AG09309 (cell line): ENCODE measurements around the gene CLMP.

Experiments
- DNase-seq: peaks from one replicate; pipeline ENCODE4 v3.0.0-alpha.2; 2010; ENCODE audit warnings: low read depth
- H3K4me3 ChIP-seq: 2 replicates; pipeline ENCODE4 v1.5.1; 2011; ENCODE audit warnings: mild to moderate bottlenecking, low read depth, low read length, moderate library complexity; ENCODE audit not compliant: control insufficient read depth
- TF ChIP-seq, protein P1 (sequence below): IDR thresholded peaks from 2 replicates; pipeline ENCODE4 v1.5.1; 2011; ENCODE audit warnings: mild to moderate bottlenecking, low read depth, low read length, inconsistent platforms; ENCODE audit not compliant: insufficient read depth, control insufficient read depth; ENCODE audit errors: missing control alignments

Gene CLMP

DNA sequence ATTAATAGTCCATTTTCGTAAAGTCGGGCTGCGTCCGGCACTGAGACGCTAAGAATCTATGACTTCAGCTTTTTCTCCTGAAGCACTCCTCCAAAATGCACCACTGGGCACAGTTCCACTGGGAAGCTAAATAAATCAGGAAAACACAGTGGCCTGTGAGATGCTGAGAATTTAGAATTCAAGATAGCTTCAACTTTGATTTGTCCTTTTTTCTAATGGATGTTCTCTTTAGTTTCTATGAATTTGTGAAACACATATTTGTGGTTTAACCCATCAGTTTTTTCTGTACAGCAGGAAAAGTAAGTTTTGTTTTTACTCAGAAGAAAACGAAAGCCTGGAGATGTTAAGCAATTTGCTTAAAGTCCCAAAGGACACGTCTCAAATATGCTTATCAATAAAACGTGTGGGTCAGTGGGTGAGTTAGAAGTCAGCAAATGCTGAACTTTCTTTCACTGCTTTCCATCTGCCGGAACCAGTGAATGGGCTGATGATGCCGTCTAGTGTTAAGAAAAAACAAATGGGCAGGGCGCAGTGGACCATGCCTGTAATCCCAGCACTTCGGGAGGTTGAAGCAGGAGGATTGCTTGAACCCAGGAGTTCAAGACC, 40.7 kb upstream of the CLMP start:
- TF ChIP-seq, protein P1, sequence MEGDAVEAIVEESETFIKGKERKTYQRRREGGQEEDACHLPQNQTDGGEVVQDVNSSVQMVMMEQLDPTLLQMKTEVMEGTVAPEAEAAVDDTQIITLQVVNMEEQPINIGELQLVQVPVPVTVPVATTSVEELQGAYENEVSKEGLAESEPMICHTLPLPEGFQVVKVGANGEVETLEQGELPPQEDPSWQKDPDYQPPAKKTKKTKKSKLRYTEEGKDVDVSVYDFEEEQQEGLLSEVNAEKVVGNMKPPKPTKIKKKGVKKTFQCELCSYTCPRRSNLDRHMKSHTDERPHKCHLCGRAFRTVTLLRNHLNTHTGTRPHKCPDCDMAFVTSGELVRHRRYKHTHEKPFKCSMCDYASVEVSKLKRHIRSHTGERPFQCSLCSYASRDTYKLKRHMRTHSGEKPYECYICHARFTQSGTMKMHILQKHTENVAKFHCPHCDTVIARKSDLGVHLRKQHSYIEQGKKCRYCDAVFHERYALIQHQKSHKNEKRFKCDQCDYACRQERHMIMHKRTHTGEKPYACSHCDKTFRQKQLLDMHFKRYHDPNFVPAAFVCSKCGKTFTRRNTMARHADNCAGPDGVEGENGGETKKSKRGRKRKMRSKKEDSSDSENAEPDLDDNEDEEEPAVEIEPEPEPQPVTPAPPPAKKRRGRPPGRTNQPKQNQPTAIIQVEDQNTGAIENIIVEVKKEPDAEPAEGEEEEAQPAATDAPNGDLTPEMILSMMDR, result peak; percentile 53
- no peak overlapping the region for H3K4me3 ChIP-seq
- DNase-seq, result peak; percentile 57

DNA sequence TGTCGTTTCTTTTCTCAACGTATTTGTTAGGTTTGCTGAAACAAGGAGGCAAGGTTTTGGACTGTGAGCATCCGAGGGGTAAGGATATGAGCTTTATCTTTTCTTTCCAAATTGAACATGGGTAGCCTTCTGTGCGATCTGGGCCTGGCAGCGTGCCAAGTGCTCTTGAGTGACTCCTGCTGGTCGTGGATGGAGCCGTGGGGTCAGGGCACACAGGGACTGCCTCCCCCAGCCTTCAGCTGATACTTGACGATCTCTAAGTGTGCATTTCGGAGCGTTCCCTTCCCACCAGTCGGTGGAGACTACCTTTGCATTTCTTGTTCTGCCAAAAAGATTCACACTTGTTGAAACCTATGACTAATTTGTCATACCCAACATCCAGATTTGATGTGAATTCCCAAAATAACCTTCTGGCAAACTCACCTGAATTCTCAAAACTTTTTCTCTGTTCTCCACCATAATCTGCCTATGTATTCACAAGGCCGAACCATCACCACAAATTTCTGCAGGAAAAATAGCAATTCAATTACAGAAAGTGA, 40.1 kb upstream of the CLMP start:
- no peak overlapping the region for H3K4me3 ChIP-seq
- TF ChIP-seq, protein P1, result peak; percentile 58
- no peak for DNase-seq

DNA sequence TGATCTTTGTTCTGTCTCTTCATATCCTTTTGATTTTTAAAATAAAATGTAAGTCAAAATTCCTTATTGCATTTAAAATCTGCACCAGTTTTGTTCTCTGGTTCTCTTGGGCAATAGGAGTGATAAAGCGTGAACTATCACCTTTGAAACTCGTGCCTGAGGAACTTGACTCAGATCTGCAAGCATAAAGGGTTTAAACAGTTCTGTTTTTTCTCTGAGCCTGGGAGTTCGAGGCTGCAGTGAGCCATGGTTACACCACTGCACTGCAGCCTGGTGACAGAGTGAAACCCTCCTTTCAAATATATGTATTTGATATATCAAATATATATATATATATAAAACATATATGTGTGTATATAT, 38.9 kb upstream of the CLMP start:
- no peak overlapping the region for H3K4me3 ChIP-seq
- DNase-seq, result no peak
- TF ChIP-seq, protein P1, result no peak

DNA sequence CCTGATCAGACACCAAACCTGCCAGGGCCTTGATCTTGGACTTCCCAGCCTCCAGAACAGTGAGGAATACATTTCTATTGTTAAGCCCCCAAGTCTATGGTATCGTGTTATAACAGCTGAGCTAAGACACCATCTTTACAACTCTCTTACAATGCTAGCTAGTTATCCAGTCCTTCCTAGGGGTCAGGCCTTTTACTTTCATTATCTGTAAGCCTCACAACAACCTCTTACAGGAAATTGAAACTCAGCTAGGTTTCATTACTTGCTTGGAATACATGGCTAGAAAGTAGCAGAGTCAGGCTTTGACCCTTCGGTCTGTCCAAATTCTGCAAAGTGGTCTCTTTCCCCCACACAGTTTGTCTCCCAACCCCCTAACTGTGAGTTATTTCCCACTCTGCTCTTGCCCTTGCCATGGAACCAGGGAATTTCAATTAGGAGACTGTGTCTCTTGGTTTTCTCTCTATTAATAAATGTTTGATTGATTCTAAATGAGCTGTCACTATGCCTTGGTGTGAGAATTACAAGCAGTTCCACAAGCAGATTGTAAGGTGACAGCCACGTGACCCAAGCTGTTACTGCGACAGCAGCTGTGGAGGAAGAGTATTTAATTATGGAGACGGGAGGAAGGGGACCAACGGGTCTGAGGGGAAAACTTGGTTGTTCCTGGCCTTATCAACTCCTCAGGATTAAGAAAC, 38.4 kb upstream of the CLMP start:
- DNase-seq, result no peak
- no peak overlapping the region for H3K4me3 ChIP-seq
- TF ChIP-seq, protein P1, result no peak

DNA sequence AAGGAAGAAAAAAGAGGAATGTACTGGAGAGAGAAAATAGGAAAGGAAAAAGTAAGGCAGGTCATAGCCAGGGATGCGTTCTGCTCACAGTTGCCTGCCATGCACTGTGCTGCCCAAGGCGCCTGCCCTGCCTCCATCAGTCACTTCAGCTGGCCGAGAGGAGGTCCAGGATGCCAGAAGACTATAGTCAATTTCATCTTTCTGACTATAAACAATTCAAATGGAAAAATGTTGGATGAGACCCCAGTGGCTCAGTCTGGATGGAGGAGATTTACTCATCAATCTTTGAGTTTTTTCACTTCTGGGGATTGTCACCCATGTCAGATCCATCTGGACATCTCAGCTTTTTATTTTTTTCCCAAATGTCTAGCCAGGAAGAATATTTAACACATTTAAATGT, 36.7 kb upstream of the CLMP start:
- no peak for DNase-seq
- H3K4me3 ChIP-seq, result no peak overlapping the region
- TF ChIP-seq, protein P1, result no peak

DNA sequence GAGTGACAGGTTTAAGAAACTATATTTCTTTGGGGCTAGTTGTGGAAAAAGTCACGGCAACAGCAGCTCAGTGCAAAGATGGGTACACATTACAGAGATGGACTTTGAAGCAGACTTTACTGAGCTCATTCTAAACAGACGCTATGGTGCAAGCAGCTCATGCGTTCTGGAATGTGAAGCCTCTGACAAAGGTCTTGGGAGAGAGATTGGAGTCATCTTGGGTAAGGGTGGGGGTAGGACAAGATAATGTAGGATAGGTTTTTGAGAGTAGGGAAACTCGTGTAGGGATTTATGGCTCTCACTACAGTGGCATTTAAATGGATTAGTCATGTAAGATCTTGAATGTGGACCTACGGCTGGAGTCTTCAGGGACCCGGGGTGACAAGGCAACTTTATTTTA, 36.2 kb upstream of the CLMP start:
- DNase-seq, result peak; percentile 55
- no peak overlapping the region for H3K4me3 ChIP-seq
- TF ChIP-seq, protein P1, result no peak

DNA sequence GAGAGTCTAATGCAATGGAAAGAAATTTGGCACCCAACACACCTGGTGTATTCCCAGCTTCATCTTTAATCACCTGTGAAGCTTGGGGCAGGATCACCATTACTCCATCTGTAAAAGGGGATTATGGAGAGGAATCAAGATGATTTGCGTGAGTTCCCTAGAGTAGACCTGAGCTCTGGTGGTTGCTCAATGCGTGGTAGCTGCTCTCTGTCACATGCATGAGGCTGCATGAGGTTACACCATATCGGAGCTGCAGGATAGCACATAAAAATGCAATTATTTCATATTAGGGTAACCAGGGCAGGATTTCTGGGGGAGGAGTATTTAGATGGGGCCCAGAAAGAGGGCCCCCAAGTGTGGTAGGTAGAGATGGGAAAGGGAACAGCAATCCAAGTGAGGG, 35.3 kb upstream of the CLMP start:
- TF ChIP-seq, protein P1, result no peak
- no peak for DNase-seq

More for the DNA sequence above, 35.3 kb upstream of the CLMP start:
- no peak overlapping the region for H3K4me3 ChIP-seq
